RWPE2 (cell line): ENCODE results near the gene HDDC3.
A peak's percentile ranks its signal among the peaks of the same experiment; 100 is the strongest.

Experiments
- ATAC-seq: fragments of 200-7000 bp; cut with Tn5 transposase; 3 replicates; pipeline ENCODE4 v1.9.1; 2021; ENCODE audit warnings: low read depth
- DNase-seq: peaks from one replicate; pipeline ENCODE4 v3.0.0-alpha.2; 2020; ENCODE audit warnings: low spot score
- H3K27ac ChIP-seq: fragments of 450-650 bp; 2 replicates; pipeline ENCODE4 v1.5.1; 2017; ENCODE audit warnings: mild to moderate bottlenecking; ENCODE audit not compliant: poor library complexity, severe bottlenecking
- H3K27me3 ChIP-seq: fragments of 250-450 bp; sonication (Bioruptor Pico); 2 replicates; pipeline ENCODE4 v1.5.1; 2021; ENCODE audit warnings: mild to moderate bottlenecking, moderate library complexity; ENCODE audit not compliant: insufficient read depth, poor library complexity, severe bottlenecking
- H3K36me3 ChIP-seq: fragments of 250-450 bp; sonication (Bioruptor Pico); 2 replicates; pipeline ENCODE4 v1.5.1; 2020; ENCODE audit warnings: low read depth, mild to moderate bottlenecking, moderate library complexity
- H3K4me1 ChIP-seq: fragments of 250-450 bp; sonication (Bioruptor Pico); 2 replicates; pipeline ENCODE4 v1.5.1; 2021; ENCODE audit warnings: mild to moderate bottlenecking, moderate library complexity; ENCODE audit not compliant: insufficient read depth, poor library complexity, severe bottlenecking
- H3K4me3 ChIP-seq: fragments of 250-450 bp; sonication (Bioruptor Pico); 2 replicates; pipeline ENCODE4 v1.5.1; 2021; ENCODE audit warnings: mild to moderate bottlenecking, moderate library complexity; ENCODE audit not compliant: severe bottlenecking
- H3K9me3 ChIP-seq: fragments of 250-450 bp; sonication (Bioruptor Pico); 2 replicates; pipeline ENCODE4 v1.5.1; 2021; ENCODE audit warnings: mild to moderate bottlenecking, moderate library complexity; ENCODE audit not compliant: severe bottlenecking
- TF ChIP-seq, protein P1 (sequence below): fragments of 450-650 bp; IDR thresholded peaks from one replicate; pipeline ENCODE4 v1.5.1; 2017; ENCODE audit warnings: mild to moderate bottlenecking, moderate library complexity; ENCODE audit not compliant: poor library complexity, severe bottlenecking

Gene HDDC3

DNA sequence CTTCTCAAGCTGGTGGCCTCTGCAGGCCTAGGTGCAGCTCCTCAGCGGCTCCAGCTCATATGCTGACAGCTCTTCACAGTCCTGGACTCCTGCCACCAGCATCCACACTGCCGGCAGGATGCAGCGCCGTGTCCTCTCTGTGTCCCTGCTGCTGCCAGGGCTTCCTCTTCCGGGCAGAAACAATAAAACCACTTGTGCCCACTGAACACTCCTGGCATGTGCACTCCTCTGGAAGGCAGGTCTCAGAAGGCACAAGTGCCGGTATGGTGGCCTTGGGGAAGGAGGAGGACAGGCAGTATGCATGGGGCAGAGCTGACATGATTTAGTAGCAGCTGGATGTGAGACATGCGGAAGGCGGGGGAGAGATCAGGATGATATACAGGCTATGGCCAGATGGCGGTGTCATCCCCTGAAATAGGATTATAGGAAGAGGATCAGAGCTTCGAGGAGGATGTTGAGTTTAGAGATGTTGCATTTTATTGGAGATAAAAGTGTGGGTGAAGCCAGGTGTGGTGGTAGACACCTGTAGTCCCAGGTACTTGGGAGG is 36.7 kb downstream of the HDDC3 start:
- Histone ChIP-seq H3K27me3 (no peaks in the 10 kb centered on the region), H3K4me1 (no peaks in the 10 kb centered on the region), H3K36me3 (no peaks in the 10 kb centered on the region), H3K27ac (no peak overlapping the region), H3K4me3 (no peak overlapping the region), H3K9me3 (no peaks in the 10 kb centered on the region)
- ATAC-seq: no peak
- DNase-seq: no peak
- TF ChIP-seq, protein P1, sequence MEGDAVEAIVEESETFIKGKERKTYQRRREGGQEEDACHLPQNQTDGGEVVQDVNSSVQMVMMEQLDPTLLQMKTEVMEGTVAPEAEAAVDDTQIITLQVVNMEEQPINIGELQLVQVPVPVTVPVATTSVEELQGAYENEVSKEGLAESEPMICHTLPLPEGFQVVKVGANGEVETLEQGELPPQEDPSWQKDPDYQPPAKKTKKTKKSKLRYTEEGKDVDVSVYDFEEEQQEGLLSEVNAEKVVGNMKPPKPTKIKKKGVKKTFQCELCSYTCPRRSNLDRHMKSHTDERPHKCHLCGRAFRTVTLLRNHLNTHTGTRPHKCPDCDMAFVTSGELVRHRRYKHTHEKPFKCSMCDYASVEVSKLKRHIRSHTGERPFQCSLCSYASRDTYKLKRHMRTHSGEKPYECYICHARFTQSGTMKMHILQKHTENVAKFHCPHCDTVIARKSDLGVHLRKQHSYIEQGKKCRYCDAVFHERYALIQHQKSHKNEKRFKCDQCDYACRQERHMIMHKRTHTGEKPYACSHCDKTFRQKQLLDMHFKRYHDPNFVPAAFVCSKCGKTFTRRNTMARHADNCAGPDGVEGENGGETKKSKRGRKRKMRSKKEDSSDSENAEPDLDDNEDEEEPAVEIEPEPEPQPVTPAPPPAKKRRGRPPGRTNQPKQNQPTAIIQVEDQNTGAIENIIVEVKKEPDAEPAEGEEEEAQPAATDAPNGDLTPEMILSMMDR: no peak

GRCh38 chr15:90893175-90894090 is 38.9 kb downstream of the HDDC3 start:
- Histone ChIP-seq H3K4me3 (no peak overlapping the region), H3K27me3 (no peaks in the 10 kb centered on the region), H3K27ac (no peak overlapping the region), H3K36me3 (no peaks in the 10 kb centered on the region), H3K4me1 (no peaks in the 10 kb centered on the region), H3K9me3 (no peaks in the 10 kb centered on the region)
- peak; percentile 69 for DNase-seq
- TF ChIP-seq, protein P1: peak; percentile 38
- no peak for ATAC-seq

DNA sequence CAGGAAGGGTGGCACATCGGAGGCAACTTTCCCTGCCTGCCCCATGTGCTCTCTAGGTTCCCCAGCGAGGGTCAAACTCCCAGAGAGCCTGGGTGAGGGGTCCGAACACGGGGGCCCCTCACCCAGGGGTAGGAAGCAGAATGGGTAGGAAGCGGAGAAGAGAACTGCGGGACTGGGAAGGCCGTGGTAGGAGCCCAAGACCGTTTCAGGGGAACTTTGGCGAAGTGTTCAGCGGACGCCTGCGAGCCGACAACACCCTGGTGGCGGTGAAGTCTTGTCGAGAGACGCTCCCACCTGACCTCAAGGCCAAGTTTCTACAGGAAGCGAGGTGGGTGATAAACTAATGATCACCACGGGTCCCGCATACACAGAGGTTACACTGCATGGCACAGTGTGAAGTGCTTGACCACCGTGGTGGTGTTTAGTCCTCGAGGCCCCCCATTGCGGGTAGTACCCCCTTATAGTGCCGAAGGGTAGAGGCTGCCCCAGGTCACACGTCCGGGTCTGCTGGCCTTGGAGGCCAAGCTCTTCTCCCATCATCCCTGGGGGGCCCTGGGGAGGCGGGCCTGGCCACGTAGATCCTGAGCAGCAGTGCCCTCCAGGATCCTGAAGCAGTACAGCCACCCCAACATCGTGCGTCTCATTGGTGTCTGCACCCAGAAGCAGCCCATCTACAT is 39.7 kb downstream of the HDDC3 start:
- no peaks in the 10 kb centered on the region for H3K36me3 ChIP-seq
- H3K27me3 ChIP-seq: no peaks in the 10 kb centered on the region
- TF ChIP-seq, protein P1: no peak
- H3K4me1 ChIP-seq: no peaks in the 10 kb centered on the region
- H3K27ac ChIP-seq: no peak overlapping the region
- DNase-seq: peak; percentile 65
- no peak for ATAC-seq
- no peak overlapping the region for H3K4me3 ChIP-seq
- no peaks in the 10 kb centered on the region for H3K9me3 ChIP-seq

GRCh38 chr15:90892023-90892422 is 40.3 kb downstream of the HDDC3 start:
- H3K4me1 ChIP-seq: no peaks in the 10 kb centered on the region
- TF ChIP-seq, protein P1: no peak
- ATAC-seq: no peak
- peak; percentile 67 for DNase-seq
- H3K4me3 ChIP-seq: no peak overlapping the region
- H3K36me3 ChIP-seq: no peaks in the 10 kb centered on the region
- no peak overlapping the region for H3K27ac ChIP-seq
- no peaks in the 10 kb centered on the region for H3K9me3 ChIP-seq
- H3K27me3 ChIP-seq: no peaks in the 10 kb centered on the region
